ENCODE measurements around the gene C5orf15.

C5orf15 gene

DNA sequence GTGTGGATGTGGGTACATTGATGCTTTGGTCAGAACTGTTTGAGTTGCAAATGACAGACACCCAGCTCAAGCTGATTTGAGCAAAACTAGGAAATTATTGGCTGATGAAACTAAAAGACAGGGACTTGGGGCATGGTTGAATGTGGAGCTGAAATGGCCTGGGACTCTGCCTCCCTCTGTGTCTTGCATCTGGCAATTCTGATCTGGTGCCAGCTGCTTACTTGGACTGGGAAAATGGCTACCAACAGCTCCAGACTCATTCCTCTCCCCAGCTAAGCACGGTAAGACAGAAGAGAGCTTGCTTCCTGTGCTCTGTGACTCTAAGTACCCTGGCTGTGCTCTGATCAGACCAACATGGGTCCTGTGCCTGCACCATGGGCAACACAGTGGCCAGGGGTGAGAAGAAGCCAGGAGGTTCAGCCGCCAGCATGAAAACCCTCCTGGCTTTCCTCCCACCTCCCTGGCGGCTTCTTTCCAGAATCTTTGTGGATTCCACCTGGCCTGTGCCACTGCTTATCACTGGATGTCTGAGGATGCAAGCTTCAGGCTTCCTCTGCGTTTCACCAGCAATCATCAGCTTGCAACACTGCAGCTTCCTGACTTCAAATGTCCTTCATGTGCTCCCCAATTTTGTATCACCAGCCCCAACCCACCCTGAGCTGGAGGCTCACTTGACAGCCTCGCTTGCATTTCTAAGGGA is 44.1 kb downstream of the C5orf15 start:
- no peak for TF ChIP-seq GATA1 (IDR thresholded peaks at IDR 0.05; ENCODE audit: low read depth, low read length)
- no peak for TF ChIP-seq POLR2A (IDR thresholded peaks at IDR 0.05; ENCODE audit: low read length)
- peak in 1 of 2 experiments; percentile 21 for DNase-seq

DNA sequence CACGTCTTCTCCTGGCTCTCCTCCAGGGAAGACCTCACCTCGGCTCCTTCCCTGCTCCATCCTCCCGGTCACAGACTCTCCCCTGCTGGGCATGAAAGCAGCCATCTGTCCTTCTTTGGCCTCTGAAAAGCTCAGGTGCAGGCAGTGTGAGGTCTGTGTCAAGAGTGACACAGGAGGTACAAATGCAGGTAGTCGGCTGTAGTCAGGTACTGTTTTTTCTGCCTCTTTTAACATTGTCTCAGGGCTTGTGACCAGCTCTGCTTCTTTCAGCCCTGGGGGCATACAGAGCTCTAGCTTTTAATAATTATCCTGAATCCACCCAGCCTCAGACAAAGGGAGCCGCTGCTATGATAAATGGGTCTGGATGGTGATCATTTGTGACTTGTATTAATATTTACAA is 46.4 kb downstream of the C5orf15 start:
- TF ChIP-seq GATA1 (IDR thresholded peaks at IDR 0.05; ENCODE audit: low read depth, low read length): no peak
- no peak for TF ChIP-seq POLR2A (IDR thresholded peaks at IDR 0.05; ENCODE audit: low read length)

DNA sequence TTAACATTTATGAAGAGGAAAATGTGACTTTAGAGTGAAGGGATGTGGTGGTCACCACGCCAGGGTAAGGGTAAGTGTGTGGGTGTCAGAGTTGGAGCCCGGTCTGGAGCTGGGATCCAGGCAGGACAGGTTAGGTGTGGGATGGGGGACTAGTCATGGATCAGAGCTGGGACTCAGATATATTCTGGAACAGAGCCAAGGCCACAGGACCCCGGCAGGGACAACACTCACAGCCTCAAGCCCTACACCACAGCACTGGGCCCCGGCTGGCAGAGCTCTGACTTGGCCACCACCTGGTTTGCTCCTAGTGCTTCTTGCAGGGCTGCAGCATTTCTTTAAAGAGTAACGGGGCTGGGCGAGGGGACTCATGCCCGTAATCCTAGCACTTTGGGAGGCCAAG is 47.4 kb downstream of the C5orf15 start:
- no peak for DNase-seq
- TF ChIP-seq GATA1 (IDR thresholded peaks at IDR 0.05; ENCODE audit: low read depth, low read length) (no peak), POLR2A (IDR thresholded peaks at IDR 0.05; ENCODE audit: low read length) (no peak)

More for the DNA sequence above, 46.4 kb downstream of the C5orf15 start:
- no peak for DNase-seq

DNA sequence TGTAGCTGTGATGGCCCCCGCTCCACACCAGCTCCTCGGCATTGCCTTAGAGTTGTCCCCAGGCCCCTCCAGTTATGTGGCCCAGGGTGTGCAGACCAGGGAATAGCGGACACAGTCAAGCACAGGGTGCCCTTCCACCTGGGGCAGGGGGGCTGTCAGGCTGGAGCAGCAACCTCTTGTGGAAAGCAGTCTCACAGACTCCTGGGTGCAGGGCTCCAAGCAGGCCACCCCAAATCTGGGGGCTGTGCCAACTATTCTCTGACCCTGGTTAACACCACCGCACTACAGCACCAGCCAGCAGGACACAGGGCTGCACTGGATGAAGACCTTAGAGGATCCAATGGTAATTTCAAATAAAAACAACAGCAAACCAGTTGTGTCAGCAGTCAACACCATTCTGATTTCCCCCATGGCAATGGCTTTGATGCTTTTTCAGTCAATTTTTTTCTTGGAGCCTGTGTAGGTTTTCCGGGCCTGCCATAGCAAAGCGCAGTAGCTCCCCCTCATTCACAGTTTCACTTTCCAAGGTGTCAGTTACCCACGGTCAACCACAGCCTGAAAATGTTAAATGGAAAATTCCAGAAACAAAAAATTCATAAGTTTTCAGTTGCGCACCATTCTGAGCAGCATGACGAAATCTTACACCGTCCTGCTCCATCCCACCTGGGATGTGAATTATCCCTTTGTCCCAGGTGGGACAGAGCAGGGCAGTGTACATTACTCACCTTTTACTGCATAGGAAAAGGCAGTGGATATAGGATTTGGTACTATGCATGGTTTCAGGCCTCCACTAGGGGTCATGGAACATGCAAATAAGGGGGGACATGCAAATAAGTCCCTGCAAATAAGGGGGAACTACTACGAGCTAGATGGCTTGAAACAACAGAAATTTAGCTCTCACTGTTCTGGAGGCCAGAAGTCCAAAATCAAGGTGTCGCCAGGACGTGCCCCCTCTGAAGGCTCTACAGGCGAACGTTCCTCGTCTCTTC is 49.0 kb downstream of the C5orf15 start:
- no peak for DNase-seq
- no peak for TF ChIP-seq POLR2A (IDR thresholded peaks at IDR 0.05; ENCODE audit: low read length)
- TF ChIP-seq GATA1 (IDR thresholded peaks at IDR 0.05; ENCODE audit: low read depth, low read length): no peak

DNA sequence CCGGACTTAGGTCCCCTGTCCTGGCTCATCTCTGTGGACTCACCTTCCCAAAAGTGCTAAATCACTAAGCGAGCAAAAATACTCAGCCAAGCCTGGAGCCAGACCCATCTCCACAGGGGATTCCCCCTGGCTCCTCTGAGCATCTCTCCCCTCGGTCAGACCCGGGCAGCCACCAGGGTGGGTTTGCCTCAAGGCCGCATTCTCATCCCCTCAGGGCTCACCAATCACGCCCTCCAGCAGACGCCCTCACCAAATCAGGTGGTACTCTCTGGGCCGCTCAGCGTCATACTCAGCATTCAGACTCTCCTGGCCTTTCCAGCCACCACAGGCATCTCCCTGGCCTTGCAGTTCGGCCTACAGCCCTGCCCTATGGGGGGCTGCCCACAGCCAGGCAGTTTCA is 49.7 kb downstream of the C5orf15 start:
- TF ChIP-seq POLR2A (IDR thresholded peaks at IDR 0.05; ENCODE audit: low read length): no peak
- TF ChIP-seq GATA1 (IDR thresholded peaks at IDR 0.05; ENCODE audit: low read depth, low read length): no peak
- DNase-seq: no peak

DNA sequence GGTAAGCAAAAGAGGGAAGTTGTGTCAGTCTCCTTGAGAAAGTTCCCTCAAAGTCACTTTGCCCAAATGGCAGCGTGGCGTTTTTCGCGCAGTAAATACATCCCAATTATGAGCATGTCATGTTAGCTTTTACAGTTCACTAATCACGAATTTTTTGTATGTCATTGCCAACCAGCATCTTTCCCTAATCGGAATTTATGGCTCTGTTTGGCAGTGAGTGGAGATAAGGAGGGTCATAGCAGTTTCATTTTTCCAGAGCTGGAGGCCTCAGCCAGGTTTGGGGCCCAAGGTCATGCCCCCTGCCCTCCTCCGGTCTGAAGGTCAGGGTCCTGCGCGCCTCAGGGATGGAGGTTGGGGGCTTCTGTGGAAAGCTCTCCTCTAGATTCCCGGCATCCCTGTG is 50.1 kb downstream of the C5orf15 start:
- no peak for DNase-seq
- TF ChIP-seq GATA1 (IDR thresholded peaks at IDR 0.05; ENCODE audit: low read depth, low read length): no peak
- TF ChIP-seq POLR2A (IDR thresholded peaks at IDR 0.05; ENCODE audit: low read length): no peak

DNA sequence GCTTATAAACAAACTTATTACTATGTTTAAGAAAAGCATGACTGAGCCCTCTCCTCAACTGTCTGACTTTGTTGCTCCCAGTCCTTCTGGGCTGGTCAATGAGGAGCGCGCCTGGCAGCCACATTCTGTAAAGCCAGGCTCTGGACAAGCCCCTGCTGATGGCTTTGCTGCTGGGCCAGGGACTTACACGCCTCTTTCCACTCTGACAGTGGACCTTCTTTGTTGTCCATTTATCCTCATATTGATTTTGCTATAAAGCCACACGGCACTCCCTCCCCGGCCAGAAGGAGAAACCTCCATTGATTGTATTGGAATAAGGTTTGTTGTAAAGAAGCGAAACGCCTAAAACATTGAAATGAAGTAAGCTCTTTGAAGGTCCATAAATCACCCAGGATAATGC is 50.6 kb downstream of the C5orf15 start:
- DNase-seq: no peak
- TF ChIP-seq GATA1 (IDR thresholded peaks at IDR 0.05; ENCODE audit: low read depth, low read length) (no peak), POLR2A (IDR thresholded peaks at IDR 0.05; ENCODE audit: low read length) (no peak)

DNA sequence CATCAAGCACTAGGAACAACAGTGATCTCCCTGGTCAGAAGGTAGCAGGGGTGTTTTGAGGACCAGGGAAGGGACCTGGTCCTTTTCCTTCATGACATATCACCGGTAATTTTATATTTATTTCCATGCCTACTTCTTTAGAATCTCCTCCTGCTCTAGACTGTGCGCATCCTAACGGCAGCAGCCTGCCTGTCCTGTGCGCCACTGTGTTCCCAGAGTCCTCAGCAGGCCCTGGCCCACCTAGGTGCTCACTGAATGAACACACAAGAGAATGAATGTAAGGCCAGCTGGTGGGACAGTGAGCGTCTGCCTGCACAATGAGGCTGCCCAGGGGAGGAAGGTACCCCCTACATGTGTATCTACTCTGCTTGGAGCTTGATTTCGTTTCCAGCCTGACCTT is 51.5 kb downstream of the C5orf15 start:
- TF ChIP-seq GATA1 (IDR thresholded peaks at IDR 0.05; ENCODE audit: low read depth, low read length) (no peak), POLR2A (IDR thresholded peaks at IDR 0.05; ENCODE audit: low read length) (no peak)
- no peak for DNase-seq

DNA sequence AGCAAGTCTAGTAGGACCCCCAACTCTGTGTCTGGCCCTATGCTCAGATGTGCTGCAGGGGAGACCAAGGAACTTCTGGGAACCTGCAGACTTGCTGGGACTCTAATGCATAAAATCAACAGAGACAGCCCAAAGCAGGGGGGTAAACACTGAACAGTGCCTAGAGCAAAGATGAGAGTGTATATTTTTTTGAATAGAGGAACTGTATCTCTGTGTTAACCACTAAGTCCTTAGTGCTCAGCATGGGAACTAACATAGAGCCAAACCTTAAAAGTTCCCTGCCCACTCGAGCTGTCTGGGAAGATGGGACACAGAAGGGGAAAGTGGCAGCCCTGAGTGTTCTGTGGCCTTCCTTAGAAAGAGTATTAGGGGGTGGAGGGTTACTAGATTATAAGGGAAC is 51.9 kb downstream of the C5orf15 start:
- TF ChIP-seq POLR2A (IDR thresholded peaks at IDR 0.05; ENCODE audit: low read length) (no peak), GATA1 (IDR thresholded peaks at IDR 0.05; ENCODE audit: low read depth, low read length) (no peak)
- no peak for DNase-seq

DNA sequence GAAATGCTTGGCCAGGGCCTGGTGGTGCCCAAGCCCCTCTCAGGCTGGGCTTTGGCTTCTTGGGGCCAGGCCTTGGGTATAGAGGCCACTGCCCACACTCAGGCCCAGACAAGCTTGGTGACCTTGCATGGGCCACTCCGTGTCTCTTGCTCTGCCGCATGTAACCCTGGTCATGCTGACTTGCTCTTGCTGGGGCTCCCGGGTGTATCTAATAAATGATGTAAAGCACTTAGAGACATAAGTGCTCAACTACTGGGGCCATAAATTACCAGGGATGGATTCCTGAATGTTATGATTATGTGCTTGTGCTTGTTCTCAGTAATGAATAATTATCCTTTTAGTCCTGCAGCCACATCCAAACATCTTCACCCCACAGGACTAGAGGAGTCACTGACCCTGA is 54.0 kb downstream of the C5orf15 start:
- TF ChIP-seq POLR2A (IDR thresholded peaks at IDR 0.05; ENCODE audit: low read length): no peak
- no peak for TF ChIP-seq GATA1 (IDR thresholded peaks at IDR 0.05; ENCODE audit: low read depth, low read length)

DNA sequence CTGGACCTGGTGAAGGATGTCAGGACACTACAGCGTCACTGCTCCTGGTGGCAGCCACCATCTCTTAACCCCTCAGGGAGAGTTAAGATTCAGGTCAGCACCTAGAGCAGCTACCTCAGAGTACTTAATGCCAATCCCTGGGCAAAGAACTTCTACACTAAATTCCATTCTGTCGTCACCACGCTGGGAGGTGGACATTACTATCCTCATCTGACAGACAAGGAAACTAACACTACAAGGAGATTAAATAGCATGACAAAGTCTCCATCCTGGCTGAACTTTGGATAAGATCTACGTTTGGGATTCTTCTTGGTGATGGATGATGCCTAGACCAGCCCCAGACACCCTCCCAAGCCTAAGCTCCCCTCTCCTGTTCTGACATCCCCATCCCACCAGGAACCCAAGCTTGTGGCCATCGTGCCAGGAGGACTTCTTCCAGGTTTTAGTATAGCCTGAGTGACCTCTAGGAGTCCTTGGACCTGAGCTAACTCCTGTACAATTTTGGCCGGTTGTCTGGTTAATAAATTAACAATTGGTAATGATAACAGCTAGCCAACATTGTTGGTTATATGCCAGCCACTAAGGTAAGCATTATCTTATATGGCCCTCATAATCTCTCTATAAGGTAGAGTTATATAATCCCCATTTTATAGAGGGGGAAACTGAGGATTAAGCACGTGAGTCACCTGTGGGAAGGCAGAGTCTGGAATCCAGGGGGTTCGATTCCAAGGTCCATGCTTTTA is 54.8 kb downstream of the C5orf15 start:
- DNase-seq: no peak
- TF ChIP-seq GATA1 (IDR thresholded peaks at IDR 0.05; ENCODE audit: low read depth, low read length): no peak
- TF ChIP-seq POLR2A (IDR thresholded peaks at IDR 0.05; ENCODE audit: low read length): no peak

More for the DNA sequence above, 54.0 kb downstream of the C5orf15 start:
- DNase-seq: no peak

DNA sequence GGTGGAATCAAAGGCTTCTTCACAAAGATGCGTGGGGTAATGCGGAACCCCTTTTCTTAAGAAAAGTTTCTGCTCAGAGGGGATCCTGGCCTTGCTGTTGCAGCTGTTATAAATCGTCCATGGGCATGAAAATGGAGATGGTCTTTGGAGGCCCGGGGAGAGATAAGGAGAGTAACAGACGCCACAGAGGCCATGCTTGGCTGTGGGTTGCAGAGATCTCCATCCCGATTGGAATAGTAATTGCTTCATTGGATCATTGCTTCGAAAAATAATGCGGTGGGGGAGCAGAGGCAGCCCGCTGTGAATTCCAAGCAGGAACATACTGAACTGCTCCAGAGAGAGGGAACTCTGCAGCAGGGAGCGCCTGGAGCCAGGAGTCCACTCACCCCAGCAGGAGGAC is 55.5 kb downstream of the C5orf15 start:
- TF ChIP-seq POLR2A (IDR thresholded peaks at IDR 0.05; ENCODE audit: low read length) (no peak), GATA1 (IDR thresholded peaks at IDR 0.05; ENCODE audit: low read depth, low read length) (no peak)
- no peak for DNase-seq

DNA sequence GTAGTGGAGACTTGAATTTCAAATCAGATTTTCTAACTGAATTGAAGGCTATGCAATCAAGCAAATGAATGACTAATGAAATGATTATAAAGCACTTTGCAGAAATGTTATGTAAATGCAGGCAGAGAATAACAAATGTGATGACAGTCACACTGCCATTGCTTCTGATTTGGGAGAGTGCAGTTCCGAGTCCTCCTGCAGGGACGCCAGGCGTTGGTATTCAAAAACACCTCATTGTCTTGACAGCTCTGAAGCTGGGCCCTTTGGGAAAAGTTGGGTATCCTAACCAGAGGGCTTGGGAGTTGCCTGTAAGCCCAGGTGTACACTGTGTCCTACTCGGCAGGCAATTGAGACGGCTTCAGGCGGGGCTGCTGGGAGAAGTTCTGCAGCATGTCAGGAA is 57.9 kb downstream of the C5orf15 start:
- no peak for TF ChIP-seq POLR2A (IDR thresholded peaks at IDR 0.05; ENCODE audit: low read length)
- TF ChIP-seq GATA1 (IDR thresholded peaks at IDR 0.05; ENCODE audit: low read depth, low read length): no peak
- no peak for DNase-seq

DNA sequence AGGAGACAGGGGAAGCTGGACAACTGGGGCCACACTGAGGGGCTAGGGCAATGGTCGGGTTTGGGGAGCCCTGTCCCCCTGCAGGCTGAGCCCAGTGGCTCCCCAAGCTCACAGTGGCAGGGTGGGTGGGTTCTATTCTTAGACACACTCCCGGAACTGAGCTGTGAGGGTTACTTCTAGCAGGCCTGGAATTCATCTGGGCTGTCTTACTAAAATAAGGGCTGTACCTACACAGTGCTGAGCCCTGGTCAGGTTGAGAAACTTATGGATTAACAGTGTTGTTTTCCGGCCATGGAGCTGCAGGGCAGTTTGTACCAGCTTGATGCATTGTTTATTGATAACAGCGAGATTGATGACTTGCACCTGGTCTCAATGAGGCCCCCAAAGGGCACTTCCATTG is 58.8 kb downstream of the C5orf15 start:
- no peak for DNase-seq
- TF ChIP-seq POLR2A (IDR thresholded peaks at IDR 0.05; ENCODE audit: low read length) (no peak), GATA1 (IDR thresholded peaks at IDR 0.05; ENCODE audit: low read depth, low read length) (no peak)
